GM18517 (cell line): Measurements from ENCODE around the gene FAM3D.

ENCODE experiments used
- ATAC-seq: cut with Tn5 transposase; IDR thresholded peaks from one replicate; pipeline ENCODE4 v1.9.1; 2021; ENCODE audit warnings: mild to moderate bottlenecking, moderate library complexity; ENCODE audit not compliant: unreplicated experiment

The FAM3D gene

DNA sequence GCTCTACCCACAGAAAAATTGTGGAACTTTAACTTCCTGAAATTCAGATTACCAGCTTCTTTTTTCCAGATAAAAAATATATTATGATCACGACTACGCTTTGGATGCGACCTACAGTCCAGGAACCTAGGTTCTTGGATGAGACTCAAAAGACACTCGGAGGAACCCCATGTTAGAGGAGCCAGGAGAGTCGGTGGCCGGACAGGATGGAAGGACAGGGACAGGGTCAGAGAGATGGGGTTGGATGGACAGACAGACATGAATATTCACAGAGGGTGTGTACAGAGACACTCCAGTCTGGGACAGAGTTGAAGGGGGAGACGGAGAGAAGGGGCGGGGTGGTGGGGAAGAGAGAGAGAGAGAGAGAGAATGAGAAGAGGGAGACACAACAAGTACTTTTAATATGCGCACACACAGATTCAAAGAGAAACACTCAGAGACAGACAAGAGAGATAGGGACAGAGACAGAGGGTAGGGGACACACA is 9.5 kb downstream of the FAM3D start:
- ATAC-seq: no peak

DNA sequence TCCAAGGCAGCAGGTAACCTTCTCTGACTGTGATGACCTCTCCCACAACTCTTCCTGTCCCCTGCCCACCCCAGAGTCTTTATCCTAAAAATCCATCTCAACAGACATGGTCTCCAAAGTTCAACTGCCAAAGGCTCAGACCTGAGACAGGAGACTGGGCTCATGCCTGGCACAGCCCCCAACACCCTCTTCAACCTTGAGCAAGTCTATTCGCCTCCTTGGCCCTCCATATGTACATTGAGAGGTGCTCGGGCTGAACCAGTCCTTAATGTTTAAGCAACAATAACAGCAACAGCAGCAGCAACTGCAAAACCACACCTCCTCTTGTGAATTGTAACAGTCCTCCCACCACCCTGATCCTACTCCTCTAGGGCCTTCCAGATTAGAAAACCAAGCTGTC is 9.9 kb downstream of the FAM3D start:
- no peak for ATAC-seq

DNA sequence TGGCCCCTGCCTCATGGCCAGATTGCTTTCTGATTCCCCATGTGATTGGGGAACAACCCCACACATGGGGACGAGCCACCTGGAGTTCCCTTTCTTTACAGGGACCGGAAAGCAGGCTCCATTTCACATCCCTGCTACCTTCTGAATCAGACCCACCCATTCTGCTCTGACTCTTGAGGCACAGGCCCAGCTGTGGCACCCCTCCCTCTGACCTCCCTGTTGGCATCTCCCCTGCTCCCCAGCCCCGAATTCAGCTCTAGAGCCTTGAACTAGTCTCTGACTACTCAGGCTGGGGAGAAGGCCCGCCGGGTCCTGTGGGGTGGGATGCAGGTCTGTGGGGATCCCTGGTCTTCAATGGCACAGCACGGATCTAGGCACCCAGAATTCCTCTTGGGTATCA is 12.1 kb downstream of the FAM3D start:
- ATAC-seq: no peak

DNA sequence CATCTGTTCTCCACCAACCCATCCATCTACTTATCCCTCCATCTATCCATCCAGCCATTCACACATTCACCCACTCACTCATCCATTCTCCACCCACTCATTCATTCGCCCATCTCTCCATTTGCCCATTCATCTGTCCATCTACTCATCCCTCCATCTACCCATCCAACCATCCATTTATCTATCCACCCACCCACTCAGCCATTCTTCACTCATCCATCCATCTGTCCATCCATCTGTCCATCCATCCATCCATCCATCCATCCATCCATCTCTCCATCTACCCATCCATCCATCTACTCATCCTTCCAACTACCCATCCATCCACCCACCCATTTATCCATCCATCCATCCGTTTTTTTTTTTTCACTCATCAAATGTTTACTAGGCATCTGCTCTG is 13.9 kb downstream of the FAM3D start:
- ATAC-seq: no peak

DNA sequence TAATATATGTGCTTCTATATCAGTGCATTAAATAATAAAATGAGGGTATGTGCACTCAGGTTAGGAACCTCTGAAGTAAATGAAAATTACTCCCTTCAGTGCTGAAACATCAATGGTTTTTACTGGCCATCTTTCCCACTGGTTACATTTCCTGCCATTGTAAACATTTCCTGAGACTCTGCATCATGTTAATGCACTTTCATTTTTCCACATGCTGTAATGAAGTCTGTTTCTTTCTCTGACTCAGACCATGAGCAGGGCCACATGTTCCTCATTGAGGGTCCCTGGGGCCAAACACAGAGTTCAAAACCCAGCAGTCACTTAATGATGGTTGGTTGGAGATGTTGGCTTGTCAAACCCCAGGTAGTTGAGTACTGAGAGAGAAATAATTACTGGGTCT is 15.3 kb downstream of the FAM3D start:
- ATAC-seq: no peak

DNA sequence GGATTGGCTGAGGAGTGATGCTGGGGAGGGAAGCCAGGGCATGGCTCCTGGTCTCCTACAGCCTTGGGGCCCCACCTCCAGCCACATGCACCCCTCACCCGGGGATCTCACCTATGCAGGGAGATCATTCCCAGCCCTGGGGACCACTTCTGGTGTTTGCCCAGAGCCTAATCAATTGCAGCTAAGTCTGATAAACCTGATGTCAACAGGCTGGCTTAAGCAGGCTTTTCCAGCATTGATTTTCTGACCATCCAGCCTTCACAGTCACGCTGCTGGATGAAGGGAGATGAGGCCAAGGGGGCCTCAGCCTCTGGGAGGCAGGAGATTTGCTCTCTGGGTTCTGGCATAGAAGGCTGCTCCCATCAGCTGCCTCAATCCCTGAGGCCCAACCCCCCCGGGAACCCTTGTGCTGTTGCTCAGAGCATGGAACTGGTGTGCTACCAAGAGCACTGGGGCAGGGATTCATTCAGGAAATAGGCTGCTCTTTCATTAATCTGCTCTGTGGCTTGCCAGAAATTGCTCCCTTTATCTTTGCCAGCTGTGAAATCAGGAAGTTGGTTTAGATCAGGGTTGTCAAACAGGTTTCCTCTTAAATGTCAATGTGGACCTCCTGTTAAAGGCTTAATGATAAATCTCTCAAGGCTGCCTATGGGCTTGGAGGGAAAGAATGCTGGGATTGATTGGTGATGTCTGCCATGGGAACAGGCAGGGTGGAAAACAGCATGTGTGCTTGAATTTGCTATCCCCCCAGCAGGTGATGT is 19.0 kb downstream of the FAM3D start:
- no peak for ATAC-seq

DNA sequence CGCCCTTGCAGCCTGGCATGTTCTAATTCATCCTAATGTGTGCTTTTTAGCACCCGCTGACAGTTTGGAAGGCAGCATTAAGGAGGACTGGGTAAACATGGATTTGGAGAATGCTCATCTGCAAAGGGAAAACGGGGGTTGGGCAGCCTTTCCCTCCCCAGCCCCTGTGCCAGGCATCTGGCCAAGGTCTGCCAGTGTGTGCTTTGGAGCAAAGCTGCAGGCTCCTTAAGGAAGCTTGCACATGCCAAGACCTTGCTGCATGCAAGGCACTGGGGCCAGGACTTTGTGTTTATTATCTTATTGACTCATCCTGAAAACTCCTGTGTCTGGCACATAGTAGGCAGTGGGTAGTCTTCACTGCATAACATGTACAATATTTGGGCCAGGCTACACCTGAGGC is 20.1 kb downstream of the FAM3D start:
- no peak for ATAC-seq

DNA sequence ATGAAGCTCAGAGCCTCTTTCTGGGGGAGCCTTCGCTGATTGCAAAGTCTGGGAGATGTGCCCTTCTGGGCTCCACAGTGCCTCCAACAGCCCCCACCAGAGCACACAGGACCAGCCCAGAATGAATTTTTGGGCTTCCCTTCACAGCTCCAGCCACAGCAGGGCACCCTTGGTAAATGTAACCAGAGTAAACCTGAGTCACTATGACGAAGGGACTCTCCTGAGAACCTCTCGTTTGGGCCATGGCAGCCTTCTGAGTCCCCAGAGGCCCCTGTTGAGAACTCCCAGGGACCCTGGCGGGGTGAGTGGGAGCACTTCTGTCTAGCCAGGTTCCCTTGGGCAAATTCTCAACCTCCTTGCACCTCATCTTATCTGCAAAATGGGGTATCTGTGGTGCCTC is 20.8 kb downstream of the FAM3D start:
- ATAC-seq: no peak

DNA sequence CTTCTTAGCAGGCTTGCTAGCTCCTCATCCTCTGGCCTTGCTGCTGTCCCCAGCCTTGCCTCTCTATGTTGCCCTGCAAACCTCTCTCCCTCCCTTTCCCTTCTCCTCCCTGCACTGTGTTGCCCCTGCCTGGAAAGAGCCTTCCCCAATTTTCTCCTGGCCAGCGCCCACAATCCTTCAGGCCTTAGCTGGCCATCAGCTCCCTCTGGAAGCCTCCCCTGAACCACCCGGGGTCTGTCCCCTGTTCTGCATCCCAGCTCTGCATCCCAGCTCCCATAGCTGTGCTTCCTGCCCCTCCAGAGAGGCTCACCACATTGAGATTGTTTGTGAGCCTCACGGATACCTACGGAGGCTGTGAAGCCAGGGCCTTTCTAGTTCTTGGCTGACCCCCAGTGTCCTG is 23.7 kb downstream of the FAM3D start:
- no peak for ATAC-seq

DNA sequence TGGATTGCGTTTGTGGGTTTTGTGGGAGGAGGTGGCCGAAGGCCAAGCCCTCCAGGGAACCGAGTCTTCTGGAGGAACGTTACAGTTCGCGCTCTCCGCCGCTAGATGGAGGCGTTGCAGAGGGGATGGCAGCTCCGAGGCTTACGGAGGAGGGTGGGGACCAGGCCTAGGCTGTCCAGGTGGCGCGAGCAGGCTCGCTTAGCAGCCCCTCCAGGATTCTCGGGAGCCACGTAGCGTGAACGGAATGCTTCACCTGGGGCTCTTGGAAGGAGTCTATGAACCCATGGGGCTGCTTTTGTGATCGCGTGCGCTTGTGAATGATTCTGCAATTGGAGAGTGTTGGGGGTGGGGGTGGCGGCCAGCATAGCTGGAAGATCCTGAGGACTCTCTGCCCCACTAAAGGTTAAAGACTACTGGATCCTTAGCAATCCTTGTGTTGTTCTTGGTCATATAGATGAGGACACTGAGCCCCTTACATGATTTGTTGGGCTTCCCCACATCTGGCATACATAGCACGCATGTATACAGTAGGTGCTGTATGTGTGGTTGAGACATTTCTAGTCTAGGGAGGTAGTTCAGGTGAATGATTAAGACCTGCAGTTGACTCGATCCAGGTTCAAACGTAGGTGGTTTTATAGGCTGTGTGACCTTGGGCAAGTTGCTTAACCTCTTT is 25.7 kb downstream of the FAM3D start:
- peak; percentile 60 for ATAC-seq

DNA sequence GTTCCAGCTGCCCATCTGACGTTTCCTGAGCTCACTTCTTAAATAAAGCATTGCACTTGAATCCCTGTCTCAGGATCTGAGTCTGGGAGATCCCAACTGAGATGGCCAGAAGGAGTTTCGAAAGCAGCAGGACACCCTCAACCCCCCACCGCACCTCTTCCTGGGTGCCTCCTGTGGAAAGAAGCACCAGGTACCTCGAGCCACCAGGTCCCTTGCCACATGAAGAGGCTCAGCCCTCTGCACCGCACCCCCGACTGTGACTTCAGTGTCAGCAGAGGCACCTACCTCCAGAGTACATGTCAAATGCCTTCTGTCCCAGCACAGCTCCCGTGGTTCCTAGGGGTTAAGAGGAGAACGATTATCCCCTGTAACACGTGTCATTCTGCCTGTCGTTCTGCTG is 26.7 kb downstream of the FAM3D start:
- ATAC-seq: no peak

DNA sequence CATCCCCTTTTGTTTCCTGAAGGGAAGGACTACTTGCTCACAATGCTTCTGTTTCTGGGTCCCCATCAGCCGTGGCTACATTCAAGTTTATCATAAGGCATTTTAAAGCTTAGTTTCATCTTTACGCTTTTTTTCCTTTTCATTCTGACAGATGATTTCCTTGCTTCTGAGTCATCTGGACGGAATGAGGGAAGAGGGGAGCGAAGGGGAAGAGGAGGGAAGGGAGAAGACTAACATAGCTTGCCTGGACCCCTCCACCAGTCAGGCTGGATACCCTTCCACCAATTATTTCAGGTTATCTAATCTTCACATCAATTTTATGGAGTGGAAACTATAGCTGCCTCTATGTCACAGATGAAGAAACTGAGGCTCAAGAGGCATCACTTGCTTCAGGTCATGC is 27.6 kb downstream of the FAM3D start:
- no peak for ATAC-seq

DNA sequence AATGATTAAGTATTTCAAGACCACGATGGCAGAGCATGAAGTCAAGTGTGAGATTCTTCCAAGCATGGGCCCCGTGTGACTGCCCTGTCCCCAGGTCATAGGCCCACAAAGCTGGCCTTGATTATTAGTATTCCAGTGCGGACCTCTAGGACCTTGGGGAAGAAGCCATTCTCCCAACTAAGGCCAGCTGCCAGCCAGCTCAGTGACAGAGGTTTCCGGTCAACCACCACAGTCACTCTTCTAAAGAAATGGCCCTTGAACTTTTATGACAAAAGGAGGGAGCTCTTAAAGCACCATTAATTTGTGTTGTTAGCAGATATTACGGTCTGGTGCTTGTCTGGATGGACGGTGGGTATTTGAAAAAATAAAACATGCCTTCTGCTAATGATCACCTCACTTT is 28.0 kb downstream of the FAM3D start:
- no peak for ATAC-seq

DNA sequence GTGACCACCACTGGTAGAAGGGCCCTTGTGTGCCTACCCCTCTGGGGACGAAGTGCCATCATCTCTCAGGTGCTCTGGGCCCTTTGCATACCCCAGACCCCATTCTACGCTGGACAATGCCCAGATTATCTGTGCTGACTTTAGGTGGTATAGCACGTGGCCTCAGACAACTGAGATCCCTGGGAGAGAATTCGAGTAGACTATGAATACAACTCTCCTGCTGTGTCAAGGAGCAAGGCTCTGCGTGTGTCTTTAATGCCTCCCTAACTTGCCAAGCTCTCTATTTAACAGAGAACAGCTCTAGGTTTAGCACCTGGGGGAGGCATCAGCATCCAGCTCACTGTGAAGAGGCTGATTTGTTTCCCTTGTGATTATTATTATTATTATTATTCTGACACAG is 29.1 kb downstream of the FAM3D start:
- no peak for ATAC-seq

DNA sequence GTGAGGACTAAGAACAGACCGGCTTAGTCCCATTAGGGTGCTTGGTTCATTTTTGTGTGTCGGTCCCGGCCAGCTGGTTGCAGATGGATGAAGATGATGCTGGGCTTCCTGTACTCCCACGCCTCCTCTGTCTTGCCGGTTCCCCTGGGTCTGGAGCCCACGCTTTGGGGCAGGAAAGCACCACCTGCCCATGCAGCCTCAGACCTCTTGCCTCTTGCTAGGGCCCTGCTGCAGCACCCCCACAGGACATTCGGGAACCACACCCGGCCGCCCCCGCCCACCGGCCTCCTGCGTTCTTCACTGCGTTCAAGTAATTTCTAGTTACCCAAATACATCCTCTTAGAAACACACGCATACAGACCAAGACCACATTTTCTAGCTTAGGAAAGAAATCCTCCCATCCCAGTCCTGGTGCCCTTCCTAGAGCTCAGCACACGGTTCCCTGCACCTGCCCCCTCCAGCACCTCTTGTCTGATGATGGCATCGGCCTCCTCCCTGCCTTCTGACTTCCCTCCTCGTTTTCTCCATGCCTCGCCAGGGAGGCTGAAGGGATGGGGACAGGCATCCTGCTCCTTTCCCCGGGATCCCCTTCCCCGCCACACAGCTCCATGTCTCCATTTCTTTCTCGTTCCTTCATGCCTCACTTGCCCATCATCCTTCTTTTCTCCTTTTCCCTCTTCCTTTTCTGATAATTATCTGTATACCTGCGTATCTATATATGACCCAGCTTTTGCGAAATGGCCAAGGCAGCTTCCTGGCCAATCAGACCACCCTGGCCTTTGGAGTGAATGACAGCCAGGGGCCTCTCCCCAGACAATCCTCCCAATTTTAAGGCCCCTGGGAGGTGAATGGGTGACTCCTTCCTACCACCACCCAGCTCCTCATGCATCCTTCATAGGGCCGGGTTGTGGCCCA is 30.9 kb downstream of the FAM3D start:
- ATAC-seq: no peak

DNA sequence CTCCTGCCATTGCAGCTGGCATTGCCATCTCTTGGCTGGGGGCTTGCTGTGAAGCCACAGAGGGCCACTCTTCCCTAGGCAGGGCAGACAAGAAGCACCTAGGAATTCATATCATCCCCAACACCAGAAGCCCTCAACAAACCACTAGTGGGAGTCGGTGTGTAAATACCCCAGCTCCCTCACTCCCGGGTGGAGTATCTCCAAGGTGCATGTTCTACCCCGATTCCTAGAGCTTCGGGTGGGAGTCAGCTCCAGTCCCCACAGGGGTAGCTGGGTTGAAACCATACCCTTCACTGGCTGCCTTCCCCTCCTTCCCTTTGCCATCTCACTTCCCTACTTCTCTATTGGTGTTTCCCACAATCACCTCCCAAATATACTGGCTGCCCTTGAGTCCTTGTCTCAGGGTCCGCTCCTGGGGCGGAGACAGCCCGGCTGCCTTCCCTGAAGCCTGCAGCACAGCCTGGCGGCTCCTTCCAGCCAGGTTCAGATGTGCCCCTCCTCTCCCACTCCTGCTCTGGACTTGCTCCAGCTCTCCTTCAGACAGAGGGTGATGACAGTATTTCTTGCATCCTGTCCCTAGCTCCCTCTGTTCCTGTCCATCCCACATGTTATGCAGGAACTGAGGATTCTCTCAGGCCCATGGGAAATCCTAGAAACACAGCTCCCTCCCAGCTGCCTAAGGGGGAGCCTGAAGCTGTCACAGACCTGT is 33.3 kb downstream of the FAM3D start:
- no peak for ATAC-seq

DNA sequence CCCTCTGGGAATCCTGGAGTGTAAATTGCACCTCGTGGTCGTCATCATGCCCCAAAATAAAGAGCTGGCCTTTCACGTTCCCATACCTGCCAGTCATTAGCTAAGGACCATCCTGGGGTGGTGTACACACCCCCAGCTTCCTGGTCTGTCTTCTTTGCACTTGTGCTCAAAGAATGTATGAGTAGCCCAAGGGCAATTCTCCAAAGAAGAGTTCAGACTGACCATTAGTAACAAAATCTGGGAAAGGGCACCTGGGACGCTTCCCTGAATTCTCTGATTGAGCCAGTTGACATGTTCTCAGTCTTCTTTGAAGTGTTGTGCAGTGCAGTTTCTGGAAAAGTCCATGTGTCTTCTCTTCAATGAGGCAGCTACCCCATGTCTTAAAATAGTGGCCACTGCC is 34.8 kb downstream of the FAM3D start:
- no peak for ATAC-seq

DNA sequence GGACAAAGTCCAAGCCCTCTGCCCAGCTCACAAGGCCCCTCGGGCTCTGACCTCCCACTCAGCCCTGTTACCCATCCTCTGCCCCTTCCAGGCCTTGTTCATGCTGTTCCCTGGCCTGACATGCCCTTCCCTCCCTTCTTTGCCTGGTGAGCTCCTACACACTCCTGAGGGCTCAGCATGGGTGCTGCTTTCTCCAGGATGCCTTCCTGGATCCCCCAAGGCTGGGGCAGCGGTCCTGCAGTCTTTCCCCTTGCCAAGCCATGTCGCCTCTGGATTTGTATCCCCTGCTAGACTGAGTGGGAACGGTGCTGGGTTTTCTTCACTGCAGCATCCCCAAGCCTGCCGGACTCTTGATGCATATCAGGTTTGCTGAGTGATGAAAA is 35.9 kb downstream of the FAM3D start:
- ATAC-seq: no peak

DNA sequence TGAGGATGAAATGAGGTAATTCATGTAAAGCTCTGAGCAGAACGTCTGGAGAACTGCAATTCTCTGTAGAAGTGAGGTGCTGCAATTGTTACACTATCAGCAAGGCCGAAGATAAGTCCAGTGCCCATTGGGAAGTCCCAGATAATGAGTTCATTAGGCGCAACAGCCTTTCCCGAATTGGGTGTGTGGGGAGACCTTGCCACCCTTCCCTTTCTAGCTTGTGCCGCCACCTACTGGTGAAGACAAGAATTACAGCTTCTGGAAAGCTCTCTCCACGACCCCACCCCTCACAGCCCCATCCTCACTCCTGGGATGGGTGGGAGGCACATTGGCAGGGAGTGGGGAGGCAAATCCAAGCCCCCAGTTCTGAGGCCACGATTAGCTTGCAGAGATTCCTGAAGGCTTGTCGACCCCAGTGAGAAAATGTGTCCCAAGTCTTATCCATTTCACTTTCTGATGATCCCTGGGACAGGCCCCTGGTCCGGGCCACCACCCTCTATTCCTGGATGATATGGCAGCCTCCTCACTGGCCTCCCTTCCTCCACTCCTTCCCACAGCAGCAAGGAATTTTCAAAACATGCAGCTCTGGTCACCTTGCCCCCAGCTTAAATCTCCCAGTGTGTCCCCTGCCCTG is 36.4 kb downstream of the FAM3D start:
- ATAC-seq: no peak

DNA sequence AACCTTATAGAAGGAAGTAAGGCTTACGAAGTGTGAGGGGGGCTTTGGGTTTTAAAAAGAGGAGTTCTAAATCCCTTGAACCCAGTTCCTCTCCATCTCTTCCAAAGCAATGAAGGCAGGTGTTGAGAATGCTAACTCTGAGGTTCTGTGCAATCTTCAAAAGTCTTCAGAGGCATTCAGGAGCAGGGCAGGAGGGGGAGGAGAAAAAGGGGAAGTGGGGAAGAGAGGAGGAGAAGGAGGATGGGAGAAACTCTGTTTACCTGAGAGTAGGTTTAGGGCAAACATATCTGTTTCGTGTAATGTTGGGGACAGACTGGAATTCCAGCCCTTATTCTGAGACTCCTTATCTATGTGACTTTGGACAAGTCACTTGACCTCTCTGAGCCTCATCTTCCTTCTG is 36.9 kb downstream of the FAM3D start:
- ATAC-seq: no peak
